ENCODE measurements around the gene CD248.
"Not testable (repeated sequence)": the region's sequence is repeated elsewhere in the genome, so short reads cannot be mapped to it uniquely, and the experiment has no call there.

Gene CD248

GRCh38 chr11:66360406-66361073, 43.7 kb upstream of the CD248 start:
- DNase-seq (ENCODE audit: low read depth in 1 of 2, low spot score in 1 of 2) = no peak
- TF ChIP-seq GABPA (IDR thresholded peaks at IDR 0.05; ENCODE audit: low read depth) = no peak
- TF ChIP-seq SPI1 (IDR thresholded peaks at IDR 0.05; ENCODE audit: borderline replicate concordance, low read depth) = no peak
- TF ChIP-seq REST (IDR thresholded peaks at IDR 0.05; ENCODE audit: insufficient replicate concordance, low read depth) = peak; percentile 3
- no peak for TF ChIP-seq CTCF (IDR thresholded peaks at IDR 0.05; ENCODE audit: insufficient read depth, low read length)
- peak; percentile 75 for TF ChIP-seq POLR2AphosphoS5 (IDR thresholded peaks at IDR 0.05; ENCODE audit: low read depth)
- Histone ChIP-seq H3K4me3 (replicated peaks; ENCODE audit: insufficient read depth, low read length) (no peak overlapping the region), H3K27me3 (ENCODE audit: insufficient read depth, poor library complexity, severe bottlenecking) (no peaks in the 10 kb centered on the region), H3K27ac (replicated peaks) (no peak overlapping the region)

- DNase-seq (ENCODE audit: low read depth in 1 of 2, low spot score in 1 of 2) = no peak
- TF ChIP-seq POLR2AphosphoS5 (IDR thresholded peaks at IDR 0.05; ENCODE audit: low read depth) (peak; percentile 54), SPI1 (IDR thresholded peaks at IDR 0.05; ENCODE audit: borderline replicate concordance, low read depth) (no peak)
- H3K27me3 ChIP-seq (ENCODE audit: insufficient read depth, poor library complexity, severe bottlenecking) = no peaks in the 10 kb centered on the region
- H3K27ac ChIP-seq (replicated peaks) = no peak overlapping the region
- H3K4me3 ChIP-seq (replicated peaks; ENCODE audit: insufficient read depth, low read length) = no peak overlapping the region
Observed at GRCh38 chr11:66359662-66360087, 42.8 kb upstream of the CD248 start.

- not testable (repeated sequence) for H3K27ac ChIP-seq (replicated peaks); H3K4me3 ChIP-seq (replicated peaks; ENCODE audit: insufficient read depth, low read length); DNase-seq (ENCODE audit: low read depth in 1 of 2, low spot score in 1 of 2); H3K27me3 ChIP-seq (ENCODE audit: insufficient read depth, poor library complexity, severe bottlenecking)
Observed at GRCh38 chr11:66350560-66351235, 33.9 kb upstream of the CD248 start.

GRCh38 chr11:66349084-66349386, 32.2 kb upstream of the CD248 start:
- Histone ChIP-seq H3K27me3 (ENCODE audit: insufficient read depth, poor library complexity, severe bottlenecking) (no peaks in the 10 kb centered on the region), H3K27ac (replicated peaks) (no peak overlapping the region), H3K4me3 (replicated peaks; ENCODE audit: insufficient read depth, low read length) (no peak overlapping the region)
- DNase-seq (ENCODE audit: low read depth in 1 of 2, low spot score in 1 of 2) = no peak
- no peak for TF ChIP-seq GABPA (IDR thresholded peaks at IDR 0.05; ENCODE audit: low read depth)
- no peak for TF ChIP-seq POLR2AphosphoS5 (IDR thresholded peaks at IDR 0.05; ENCODE audit: low read depth)
- no peak for TF ChIP-seq SPI1 (IDR thresholded peaks at IDR 0.05; ENCODE audit: borderline replicate concordance, low read depth)
- no peak for TF ChIP-seq CTCF (IDR thresholded peaks at IDR 0.05; ENCODE audit: insufficient read depth, low read length)
- TF ChIP-seq REST (IDR thresholded peaks at IDR 0.05; ENCODE audit: insufficient replicate concordance, low read depth) = no peak

Measured in HL-60 (cell line).